RWPE1 (cell line): ENCODE results near the gene MORC2.

ENCODE experiments used
- CTCF ChIA-PET: fragments of 350-600 bp; sonication (Branson Sonifier 250); formaldehyde crosslinking; extraction: SDS; loops from one replicate; lab custom pipeline; 2021; lab: Yijun Ruan, JAX
- POLR2A ChIA-PET: fragments of 400-600 bp; formaldehyde crosslinking; extraction: SDS; loops from one replicate; lab custom pipeline; 2020; ENCODE audit warnings: antibody characterized with exemption; ENCODE audit not compliant: low non-redundant PET; lab: Yijun Ruan, JAX
- DNase-seq: peaks from one replicate; pipeline ENCODE4 v3.0.0; 2012; ENCODE audit warnings: low spot score
- H3K27ac ChIP-seq: fragments of 450-650 bp; 2 replicates; pipeline ENCODE4 v1.5.1; 2017
- TF ChIP-seq, protein P1 (sequence below): fragments of 450-650 bp; conservative IDR thresholded peaks from 2 replicates; pipeline ENCODE4 v1.5.1; 2017; ENCODE audit warnings: low read depth, mild to moderate bottlenecking

Gene MORC2

DNA sequence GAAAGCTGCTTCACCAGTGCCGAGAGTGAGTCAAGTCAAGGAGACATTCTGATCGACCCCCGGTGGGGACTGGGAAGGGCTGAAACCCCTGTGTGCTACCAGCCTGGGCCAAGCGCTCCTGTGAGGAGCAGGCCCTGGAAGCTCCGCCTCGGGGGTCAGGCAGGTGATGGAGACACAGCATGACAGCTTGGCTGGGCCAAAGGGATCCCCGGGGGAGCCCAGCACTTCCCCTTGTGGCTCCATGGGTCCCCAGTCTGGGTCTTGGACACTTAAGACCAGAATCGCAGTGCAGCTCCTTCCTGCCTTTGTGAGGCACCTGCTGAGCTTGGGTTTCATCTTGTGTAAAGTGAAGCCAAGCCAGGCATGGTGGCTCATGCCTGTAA lies 89.2 kb downstream of the MORC2 start:
- no peak for DNase-seq
- TF ChIP-seq, protein P1, sequence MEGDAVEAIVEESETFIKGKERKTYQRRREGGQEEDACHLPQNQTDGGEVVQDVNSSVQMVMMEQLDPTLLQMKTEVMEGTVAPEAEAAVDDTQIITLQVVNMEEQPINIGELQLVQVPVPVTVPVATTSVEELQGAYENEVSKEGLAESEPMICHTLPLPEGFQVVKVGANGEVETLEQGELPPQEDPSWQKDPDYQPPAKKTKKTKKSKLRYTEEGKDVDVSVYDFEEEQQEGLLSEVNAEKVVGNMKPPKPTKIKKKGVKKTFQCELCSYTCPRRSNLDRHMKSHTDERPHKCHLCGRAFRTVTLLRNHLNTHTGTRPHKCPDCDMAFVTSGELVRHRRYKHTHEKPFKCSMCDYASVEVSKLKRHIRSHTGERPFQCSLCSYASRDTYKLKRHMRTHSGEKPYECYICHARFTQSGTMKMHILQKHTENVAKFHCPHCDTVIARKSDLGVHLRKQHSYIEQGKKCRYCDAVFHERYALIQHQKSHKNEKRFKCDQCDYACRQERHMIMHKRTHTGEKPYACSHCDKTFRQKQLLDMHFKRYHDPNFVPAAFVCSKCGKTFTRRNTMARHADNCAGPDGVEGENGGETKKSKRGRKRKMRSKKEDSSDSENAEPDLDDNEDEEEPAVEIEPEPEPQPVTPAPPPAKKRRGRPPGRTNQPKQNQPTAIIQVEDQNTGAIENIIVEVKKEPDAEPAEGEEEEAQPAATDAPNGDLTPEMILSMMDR, result no peak
- no peak overlapping the region for H3K27ac ChIP-seq
- CTCF ChIA-PET, result no interaction called here
- POLR2A ChIA-PET, result no interaction called here

GRCh38 chr22:30878516-30879414 lies 89.8 kb downstream of the MORC2 start:
- no peak for DNase-seq
- CTCF ChIA-PET, result no interaction called here
- no peak overlapping the region for H3K27ac ChIP-seq
- POLR2A ChIA-PET, result no interaction called here
- TF ChIP-seq, protein P1, result no peak

DNA sequence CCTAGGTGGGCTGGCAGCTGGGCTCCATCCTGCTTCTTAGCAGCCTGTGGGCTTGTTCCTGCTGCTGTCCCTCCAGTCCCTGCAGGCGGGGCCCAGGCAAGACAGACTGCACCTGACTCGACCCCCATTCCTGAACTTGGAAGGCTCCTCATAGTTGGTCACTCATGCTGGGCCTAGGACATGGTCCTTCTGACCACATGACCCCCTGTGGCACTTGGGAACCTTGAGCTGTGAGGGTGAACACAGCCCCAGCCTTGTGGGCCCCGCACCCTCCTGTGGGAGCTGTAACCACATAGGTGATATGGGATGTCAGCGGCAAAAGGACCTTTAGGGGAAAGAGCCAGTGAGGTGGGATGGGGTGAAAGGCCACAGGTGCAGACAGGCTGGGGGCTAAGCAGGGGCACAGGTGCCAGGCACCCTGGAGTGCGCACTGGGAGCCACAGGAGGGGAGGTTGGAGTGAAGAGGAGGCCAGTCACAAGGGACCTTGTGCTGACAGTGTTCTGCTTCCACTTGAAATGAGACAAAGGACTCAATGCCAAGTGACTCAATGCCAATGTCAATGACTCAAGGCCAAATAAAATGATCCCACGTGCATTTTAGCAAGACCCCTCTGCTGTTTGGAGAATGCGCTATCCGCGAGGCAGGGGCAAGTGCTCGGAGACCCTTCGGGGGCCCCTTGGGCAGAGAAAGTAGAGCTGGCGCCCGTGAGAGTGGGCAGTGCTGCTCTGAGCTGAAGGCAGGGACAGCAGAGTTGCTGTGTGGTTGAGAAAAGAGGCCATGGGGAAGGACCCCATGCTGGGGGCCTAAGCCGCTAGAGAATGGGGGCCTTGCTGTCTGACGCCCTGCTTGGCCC lies 90.7 kb downstream of the MORC2 start:
- no peak overlapping the region for H3K27ac ChIP-seq
- no peak for DNase-seq
- ChIA-PET POLR2A (no interaction called here), CTCF (no interaction called here)
- TF ChIP-seq, protein P1, result no peak

GRCh38 chr22:30876915-30877553 lies 91.5 kb downstream of the MORC2 start:
- CTCF ChIA-PET, result no interaction called here

DNA sequence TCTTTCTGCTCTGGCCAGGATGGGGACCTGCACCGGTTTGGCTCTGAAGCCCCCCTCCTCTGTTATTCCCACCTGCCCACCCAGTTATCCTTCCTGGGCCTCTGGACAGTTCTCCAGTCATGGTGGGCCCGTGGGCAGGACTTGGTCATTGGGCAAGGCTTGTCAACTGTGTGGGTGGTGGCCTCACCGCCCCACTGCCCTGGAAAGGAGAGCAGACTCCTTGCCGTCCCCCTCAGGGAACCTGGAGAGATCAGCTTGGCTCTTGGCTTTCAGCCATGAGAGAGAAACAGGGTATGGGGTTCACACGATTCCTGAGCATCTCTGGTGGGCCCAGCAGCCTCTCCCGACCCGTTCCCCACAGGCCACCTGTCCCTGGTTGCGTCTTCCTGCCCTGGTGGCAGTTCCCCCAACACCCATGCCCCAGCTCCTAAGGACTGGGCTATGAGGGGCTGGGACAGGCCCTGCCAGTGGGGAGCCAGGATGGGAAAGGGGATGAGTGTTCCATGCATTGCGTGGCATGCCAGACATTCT lies 92.3 kb downstream of the MORC2 start:
- CTCF ChIA-PET, result no interaction called here
- POLR2A ChIA-PET, result no interaction called here
- H3K27ac ChIP-seq, result peak overlapping the region; percentile 26; the same call in 1 of the 2 replicates
- no peak for DNase-seq
- TF ChIP-seq, protein P1, result no peak

More at GRCh38 chr22:30876915-30877553, 91.5 kb downstream of the MORC2 start:
- DNase-seq, result no peak
- TF ChIP-seq, protein P1, result no peak
- POLR2A ChIA-PET, result no interaction called here
- no peak overlapping the region for H3K27ac ChIP-seq
